Activated naive CD8-positive, alpha-beta T cell treated with anti-CD3 and anti-CD28 coated beads, Interleukin-2, amount 10 ng/mL, durations not matched to agents 7 days and 5 days (primary cell): ENCODE results near the gene AHSA1. TPM values are rescaled to one million over a fixed set of nuclear protein-coding genes. Genes with fewer than 3 reads are reported as not detected.

Experiments used
- ATAC-seq: fragments of 150-1000 bp; cut with Tn5 transposase; one replicate; pipeline ENCODE4 v1.10.0; 2021; ENCODE audit warnings: low read depth, moderate library complexity
- POLR2A ChIA-PET: fragments of 350-600 bp; sonication (Branson Sonifier 250); formaldehyde crosslinking; loops from one replicate; lab custom pipeline; 2021; ENCODE audit warnings: antibody characterized with exemption; lab: Charles Lee
- DNase-seq: peaks from one replicate; pipeline ENCODE4 v3.0.0; 2021
- H3K27ac Mint-ChIP-seq: one replicate; pipeline ENCODE4 v1.8.0; 2022; ENCODE audit warnings: mild to moderate bottlenecking, mixed read lengths
- H3K27me3 Mint-ChIP-seq: one replicate; pipeline ENCODE4 v1.8.0; 2022; ENCODE audit warnings: mild to moderate bottlenecking, moderate library complexity, mixed read lengths
- H3K36me3 Mint-ChIP-seq: one replicate; pipeline ENCODE4 v1.8.0; 2021; ENCODE audit warnings: mild to moderate bottlenecking, mixed read lengths
- H3K4me1 Mint-ChIP-seq: one replicate; pipeline ENCODE4 v1.8.0; 2021; ENCODE audit warnings: mixed read lengths
- H3K4me3 Mint-ChIP-seq: one replicate; pipeline ENCODE4 v1.8.0; 2022; ENCODE audit warnings: mild to moderate bottlenecking, moderate library complexity, mixed read lengths
- H3K9me3 Mint-ChIP-seq: one replicate; pipeline ENCODE4 v1.8.0; 2021; ENCODE audit warnings: mixed read lengths
- total RNA-seq, 2 experiments: library from RNA; stranded (reverse); gene quantifications; one replicate each; pipeline ENCODE4 v1.2.3, GENCODE V29; 2021

Gene AHSA1
- total RNA-seq, 2 experiments from 2014 or later, result 154 to 163 TPM

DNA sequence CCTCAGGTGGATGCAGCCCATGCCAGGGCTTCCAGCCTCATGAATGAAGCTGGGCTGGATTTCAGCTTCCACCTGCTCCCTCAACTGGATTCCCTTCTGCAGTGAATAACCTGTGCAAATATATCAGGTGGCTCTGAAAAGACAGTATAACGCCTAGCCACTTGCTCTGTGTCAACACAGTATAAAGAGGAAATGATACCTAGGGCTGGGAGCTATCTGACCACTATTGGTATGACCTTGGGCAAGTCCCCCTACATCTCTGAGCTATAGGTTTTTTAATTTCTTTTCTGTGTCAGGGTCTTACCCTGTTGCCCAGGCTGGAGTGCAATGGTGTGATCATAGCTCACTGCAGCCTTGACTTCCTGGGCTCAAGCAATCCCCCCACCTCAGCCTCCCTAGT, 20.9 kb downstream of the AHSA1 start:
- Mint-ChIP-seq H3K9me3 (no peaks in the 10 kb centered on the region), H3K4me1 (no peaks in the 10 kb centered on the region), H3K27me3 (no peaks in the 10 kb centered on the region), H3K4me3 (no peak overlapping the region), H3K36me3 (no peaks in the 10 kb centered on the region), H3K27ac (no peak overlapping the region)
- POLR2A ChIA-PET, result no interaction called here
- DNase-seq (no peak), ATAC-seq (no peak)

DNA sequence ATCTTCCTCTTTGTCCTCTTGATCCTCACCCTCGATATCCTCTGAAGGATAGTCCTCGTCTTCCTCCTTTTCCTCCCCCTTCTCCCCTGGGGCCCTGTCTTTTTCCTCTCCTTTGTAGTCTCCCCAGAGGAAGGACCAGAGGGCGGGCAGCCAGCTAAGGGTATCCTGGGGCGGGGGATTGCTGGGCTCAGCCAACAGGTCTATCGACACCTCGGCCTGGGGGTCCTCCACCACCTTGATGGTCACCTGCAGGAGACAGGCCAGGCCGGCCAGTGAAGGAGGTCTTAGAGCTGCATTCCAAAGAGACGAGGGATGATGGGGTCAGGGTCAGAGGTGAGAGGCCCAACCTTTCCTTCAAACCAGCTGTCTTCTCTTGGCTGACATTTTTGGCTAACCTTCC, 24.5 kb downstream of the AHSA1 start:
- Mint-ChIP-seq H3K9me3 (no peaks in the 10 kb centered on the region), H3K4me3 (no peak overlapping the region)
- POLR2A ChIA-PET, result no interaction called here

DNA sequence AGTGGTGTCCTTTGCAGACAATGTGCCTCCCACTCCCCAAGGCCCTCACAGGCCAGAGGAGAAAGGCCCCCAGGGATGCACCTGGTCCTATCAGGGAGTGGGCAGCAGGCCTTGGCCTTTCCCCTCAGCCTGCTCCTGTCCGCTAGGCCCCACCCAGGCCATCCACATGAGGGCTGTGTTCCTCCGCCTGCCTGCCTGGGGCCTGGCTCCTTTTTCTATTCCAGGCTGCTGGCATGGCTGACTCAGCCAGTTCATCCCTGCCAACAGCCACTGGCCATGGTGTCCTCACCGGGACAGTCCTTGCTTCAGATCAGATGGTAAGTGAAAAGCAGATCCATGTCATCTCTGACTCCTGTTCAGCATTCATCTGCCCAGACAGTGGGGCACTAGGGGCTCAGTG, 27.4 kb downstream of the AHSA1 start:
- H3K36me3 Mint-ChIP-seq, result no peaks in the 10 kb centered on the region
- H3K27ac Mint-ChIP-seq, result no peak overlapping the region
- ATAC-seq (no peak), DNase-seq (no peak)
- no peak overlapping the region for H3K4me3 Mint-ChIP-seq
- POLR2A ChIA-PET, result no interaction called here
- no peaks in the 10 kb centered on the region for H3K27me3 Mint-ChIP-seq
- H3K9me3 Mint-ChIP-seq, result no peaks in the 10 kb centered on the region
- H3K4me1 Mint-ChIP-seq, result no peaks in the 10 kb centered on the region

More for the DNA sequence above, 24.5 kb downstream of the AHSA1 start:
- H3K27ac Mint-ChIP-seq, result no peak overlapping the region
- H3K4me1 Mint-ChIP-seq, result no peaks in the 10 kb centered on the region
- ATAC-seq (no peak), DNase-seq (no peak)
- no peaks in the 10 kb centered on the region for H3K36me3 Mint-ChIP-seq
- no peaks in the 10 kb centered on the region for H3K27me3 Mint-ChIP-seq

DNA sequence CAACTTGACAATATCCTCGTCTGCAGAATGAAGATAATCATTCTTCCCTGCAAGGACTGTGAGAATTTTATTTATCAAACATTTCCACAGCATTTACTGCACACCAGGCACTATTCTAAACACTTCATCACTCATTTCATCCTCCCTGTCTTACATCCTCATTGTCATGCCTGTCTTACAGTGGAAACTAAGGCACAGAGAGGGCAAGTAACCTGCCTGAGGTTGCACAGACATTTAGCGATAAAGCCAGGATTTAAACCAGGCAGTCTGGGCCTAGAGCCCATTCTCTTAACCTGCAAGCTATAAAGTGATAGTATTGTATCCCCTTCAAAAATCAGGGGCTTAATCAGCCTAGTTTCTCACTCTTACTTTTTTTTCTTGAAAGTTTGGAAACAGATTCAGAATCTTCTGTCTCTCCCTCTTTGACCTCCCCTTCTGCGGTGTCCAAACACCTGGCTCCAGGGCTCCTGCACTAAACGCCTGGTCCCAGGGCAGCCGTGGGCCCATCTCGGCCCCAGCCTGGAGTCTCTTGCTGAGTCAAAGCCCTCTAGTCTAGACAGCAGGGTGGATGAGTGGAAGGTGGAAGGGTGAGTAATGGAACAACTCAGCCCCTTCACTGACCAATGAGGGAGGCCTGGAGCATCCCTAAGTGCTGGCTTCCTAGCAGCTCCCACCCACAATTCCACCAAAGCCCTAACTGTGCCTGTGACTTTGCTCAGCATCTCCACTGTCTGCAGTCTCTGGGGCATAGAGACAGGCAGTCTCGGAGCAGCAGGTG, 28.2 kb downstream of the AHSA1 start:
- Mint-ChIP-seq H3K36me3 (no peaks in the 10 kb centered on the region), H3K4me3 (no peak overlapping the region), H3K4me1 (no peaks in the 10 kb centered on the region), H3K27ac (no peak overlapping the region), H3K9me3 (no peaks in the 10 kb centered on the region), H3K27me3 (no peaks in the 10 kb centered on the region)
- POLR2A ChIA-PET, result no interaction called here
- ATAC-seq (no peak), DNase-seq (no peak)

DNA sequence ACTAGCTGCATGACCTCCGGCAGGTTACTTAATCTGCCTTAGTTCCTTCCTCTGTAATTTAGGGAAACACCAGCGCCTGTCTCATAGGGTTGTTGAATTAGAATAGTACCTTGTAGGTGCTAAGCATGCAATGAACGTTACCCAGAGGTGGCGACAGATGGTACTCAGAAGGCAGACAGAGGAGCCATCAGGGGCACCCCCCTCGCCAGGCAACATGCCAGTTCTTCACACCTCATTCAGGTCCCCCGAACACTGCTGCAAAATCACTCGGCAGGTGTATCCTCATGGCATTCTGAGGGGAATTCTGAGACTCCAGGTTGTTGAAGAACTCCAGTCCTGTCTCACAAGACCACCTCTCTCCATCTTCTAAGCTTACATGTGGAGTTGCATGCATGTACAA, 30.7 kb downstream of the AHSA1 start:
- POLR2A ChIA-PET, result no interaction called here
- Mint-ChIP-seq H3K27ac (no peak overlapping the region), H3K27me3 (no peaks in the 10 kb centered on the region), H3K4me3 (no peak overlapping the region), H3K36me3 (no peaks in the 10 kb centered on the region), H3K9me3 (no peaks in the 10 kb centered on the region), H3K4me1 (no peaks in the 10 kb centered on the region)
- DNase-seq (no peak), ATAC-seq (no peak)

DNA sequence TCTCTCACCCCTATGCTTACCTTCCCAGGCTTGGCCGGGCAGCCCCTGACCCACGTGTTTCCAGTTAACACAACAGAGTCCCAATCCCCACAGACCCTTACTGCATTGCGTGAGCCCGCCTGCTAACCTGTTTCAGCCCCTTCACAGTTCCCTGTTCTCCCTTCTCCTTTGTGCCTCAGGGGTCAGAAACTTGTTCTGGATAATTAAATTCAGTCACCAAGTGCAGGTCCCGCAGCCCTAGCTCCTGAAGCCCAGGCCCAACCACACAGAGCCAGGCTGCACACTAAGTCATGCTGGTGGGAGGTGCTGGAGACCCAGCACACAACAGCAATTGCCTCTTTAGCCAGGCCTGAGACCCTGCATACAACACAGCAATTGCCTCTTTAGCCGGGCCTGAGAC, 31.1 kb downstream of the AHSA1 start:
- DNase-seq, result no peak
- H3K4me3 Mint-ChIP-seq, result no peak overlapping the region
- H3K4me1 Mint-ChIP-seq, result no peaks in the 10 kb centered on the region
- no peak for ATAC-seq
- no peak overlapping the region for H3K27ac Mint-ChIP-seq
- POLR2A ChIA-PET, result no interaction called here
- H3K36me3 Mint-ChIP-seq, result no peaks in the 10 kb centered on the region
- H3K9me3 Mint-ChIP-seq, result no peaks in the 10 kb centered on the region
- H3K27me3 Mint-ChIP-seq, result no peaks in the 10 kb centered on the region

DNA sequence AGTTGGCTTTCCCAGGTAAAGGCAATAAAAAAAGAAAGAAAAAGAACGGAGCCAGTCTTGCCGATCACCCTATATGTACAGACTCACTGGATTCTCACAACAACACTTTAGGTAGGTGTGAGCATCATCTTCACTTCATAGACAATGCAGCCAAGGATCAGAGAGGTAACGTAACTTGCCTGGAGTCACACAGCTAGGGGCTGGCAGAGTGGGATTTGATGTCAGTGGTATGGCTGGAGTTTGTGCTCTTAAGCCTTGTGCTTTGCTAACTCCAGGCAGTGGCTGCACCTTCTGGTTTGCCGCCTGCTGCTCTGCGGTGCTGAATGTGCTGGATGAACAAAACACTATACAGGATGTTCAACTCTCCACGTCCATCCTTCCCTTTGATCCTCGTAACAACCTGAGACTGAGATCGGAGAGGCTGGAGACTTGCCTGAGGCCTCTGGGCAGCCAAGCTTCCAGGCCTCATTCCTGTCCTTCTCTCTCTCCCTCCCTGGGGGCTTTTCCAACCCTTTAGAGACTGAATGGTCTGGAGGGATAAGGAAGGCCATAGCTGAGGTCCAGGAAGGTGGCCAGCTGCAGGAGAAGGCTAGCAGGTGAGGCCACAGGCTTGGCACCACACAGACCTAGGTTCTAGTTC, 32.6 kb downstream of the AHSA1 start:
- Mint-ChIP-seq H3K27me3 (no peaks in the 10 kb centered on the region), H3K36me3 (no peaks in the 10 kb centered on the region), H3K4me1 (no peaks in the 10 kb centered on the region), H3K4me3 (no peak overlapping the region), H3K9me3 (no peaks in the 10 kb centered on the region), H3K27ac (no peak overlapping the region)
- POLR2A ChIA-PET, result no interaction called here
- DNase-seq (no peak), ATAC-seq (no peak)

DNA sequence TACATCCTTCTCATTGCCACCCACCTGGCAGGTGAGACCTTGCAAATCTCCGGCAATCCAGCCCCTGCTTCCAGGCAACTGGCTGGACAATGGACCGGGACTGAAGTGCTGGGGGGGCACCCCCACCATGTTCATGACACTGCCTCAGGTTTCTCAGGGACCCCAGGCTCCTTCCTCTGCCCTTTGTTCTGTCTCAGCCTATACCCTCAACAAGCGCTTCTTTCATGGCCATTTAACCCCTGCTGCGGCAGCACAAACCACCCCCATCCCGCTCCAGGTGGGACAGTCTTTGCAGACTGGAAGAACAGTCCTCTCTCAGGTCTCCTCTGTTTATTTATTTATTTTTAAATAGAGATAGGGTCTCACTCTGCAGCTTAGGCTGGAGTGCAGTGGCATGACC, 33.2 kb downstream of the AHSA1 start:
- H3K4me1 Mint-ChIP-seq, result no peaks in the 10 kb centered on the region
- no peak for ATAC-seq
- no peak overlapping the region for H3K4me3 Mint-ChIP-seq
- no peaks in the 10 kb centered on the region for H3K36me3 Mint-ChIP-seq
- peaks cover 4% of the 10 kb centered on the region for H3K27me3 Mint-ChIP-seq
- H3K9me3 Mint-ChIP-seq, result no peaks in the 10 kb centered on the region
- H3K27ac Mint-ChIP-seq, result no peak overlapping the region
- DNase-seq, result no peak
- POLR2A ChIA-PET, result no interaction called here

DNA sequence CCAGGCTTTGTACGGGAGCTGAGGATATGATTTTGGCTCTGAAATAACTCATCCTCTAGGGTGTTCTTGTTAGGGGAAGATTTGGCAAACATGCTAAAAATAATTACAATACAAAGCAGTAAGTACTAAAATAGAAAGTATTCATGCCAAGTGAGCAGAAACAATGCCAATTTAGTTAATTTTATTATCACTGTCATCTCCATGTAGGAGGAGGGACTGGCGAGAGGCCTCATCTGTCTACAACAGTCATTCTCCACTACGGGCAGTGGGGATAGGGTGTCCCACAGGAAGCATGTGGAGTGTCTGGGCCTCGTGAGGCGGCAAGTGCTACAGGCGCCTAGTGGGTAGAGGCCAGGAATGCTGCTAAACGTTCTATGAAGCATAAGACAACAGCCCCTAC, 37.4 kb downstream of the AHSA1 start:
- H3K9me3 Mint-ChIP-seq, result no peaks in the 10 kb centered on the region
- peaks cover 36% of the 10 kb centered on the region for H3K27me3 Mint-ChIP-seq
- ATAC-seq, result no peak
- POLR2A ChIA-PET, result no interaction called here
- peaks cover 3% of the 10 kb centered on the region for H3K4me1 Mint-ChIP-seq
- H3K4me3 Mint-ChIP-seq, result no peak overlapping the region
- H3K36me3 Mint-ChIP-seq, result no peaks in the 10 kb centered on the region
- no peak for DNase-seq
- no peak overlapping the region for H3K27ac Mint-ChIP-seq

DNA sequence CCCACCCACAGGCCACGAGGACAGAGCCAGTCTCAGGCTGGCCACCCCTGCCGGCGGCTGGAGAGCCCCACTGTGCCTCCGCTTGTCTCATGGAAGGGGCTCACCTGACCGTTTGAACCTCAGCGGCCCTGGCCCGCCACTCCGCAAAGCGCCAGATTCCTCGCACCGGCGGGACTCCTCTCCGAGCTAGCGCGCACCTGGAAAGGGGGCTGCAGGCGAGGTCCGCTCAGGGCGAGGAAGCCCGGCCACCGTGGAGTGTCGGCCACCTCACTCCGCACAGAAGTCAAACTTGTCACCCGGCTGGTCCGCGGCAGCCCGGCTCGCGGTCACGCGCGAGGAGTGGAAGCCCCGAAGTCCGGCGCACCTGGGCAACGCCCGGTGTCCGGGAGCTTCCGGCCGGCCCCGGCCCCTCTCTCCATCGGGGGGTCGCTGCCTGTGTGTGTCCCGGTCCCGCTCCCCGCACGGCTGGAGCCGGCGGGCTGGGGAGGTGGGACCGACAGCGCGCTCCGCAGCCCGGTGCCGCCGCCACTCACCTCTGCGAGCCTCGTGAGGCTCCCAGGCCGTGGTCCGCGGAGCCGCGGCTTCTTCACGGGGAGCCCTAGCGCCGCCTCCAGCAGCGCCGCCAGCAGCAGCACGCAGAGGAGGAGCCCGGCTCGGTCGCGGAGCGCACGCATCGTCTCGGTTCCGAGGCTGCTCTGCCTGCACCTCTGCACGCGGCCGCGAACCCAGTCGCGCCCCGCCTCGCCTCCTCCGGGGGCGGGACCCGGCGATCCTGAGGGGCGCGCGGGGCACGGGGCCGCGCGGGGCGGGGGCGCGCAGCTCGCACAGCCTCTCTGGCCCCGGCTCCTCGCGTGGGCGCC, 40.5 kb downstream of the AHSA1 start, which contains the start of gene ISM2:
Gene ISM2, minus strand, starts transcription at position 697 of the 860 bp plus-strand sequence. Its CDS starts 23 bp downstream, at position 674.
- ATAC-seq (peak; percentile 91), DNase-seq (peak; percentile 65)
- POLR2A ChIA-PET, result no interaction called here
- Mint-ChIP-seq H3K36me3 (no peaks in the 10 kb centered on the region), H3K27ac (no peak within 1 kb of the TSS), H3K4me3 (peak within 1 kb of the TSS; percentile 54), H3K9me3 (peaks cover 1% of the 10 kb centered on the region), H3K27me3 (peaks cover 48% of the 10 kb centered on the region), H3K4me1 (peaks cover 3% of the 10 kb centered on the region)

DNA sequence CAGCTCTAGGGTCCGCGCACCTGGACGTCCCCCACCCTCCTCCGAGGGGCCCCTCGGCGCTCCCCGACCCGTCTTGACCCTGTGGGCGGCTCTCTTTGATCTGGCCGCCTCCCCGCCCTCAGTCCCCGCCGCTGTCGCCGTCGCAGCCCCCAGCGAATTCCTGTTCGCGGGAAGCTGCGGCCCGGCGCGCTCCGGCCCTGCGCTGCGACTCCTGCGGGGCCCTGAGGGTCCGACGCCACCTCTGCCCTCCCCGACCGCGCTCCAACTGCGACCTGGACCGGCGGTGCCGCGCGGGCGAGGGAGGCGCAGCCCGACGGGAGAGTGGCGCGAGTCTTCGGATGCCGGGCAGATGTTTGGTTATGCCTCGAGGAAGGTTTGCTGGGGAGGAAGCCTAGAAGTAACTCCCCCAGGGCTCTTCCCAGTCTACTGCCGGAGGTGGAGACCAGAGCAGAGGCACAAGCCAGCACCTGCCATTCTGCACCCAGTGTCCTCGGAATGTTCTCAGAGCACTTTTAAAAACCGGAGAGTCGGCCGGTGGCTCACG, 41.2 kb downstream of the AHSA1 start:
- H3K27ac Mint-ChIP-seq, result no peak overlapping the region
- DNase-seq (peak; percentile 40), ATAC-seq (peak; percentile 20)
- peaks cover 1% of the 10 kb centered on the region for H3K9me3 Mint-ChIP-seq
- H3K27me3 Mint-ChIP-seq, result peaks cover 48% of the 10 kb centered on the region
- peak overlapping the region; percentile 40 for H3K4me3 Mint-ChIP-seq
- peaks cover 3% of the 10 kb centered on the region for H3K4me1 Mint-ChIP-seq
- no peaks in the 10 kb centered on the region for H3K36me3 Mint-ChIP-seq
- POLR2A ChIA-PET, result no interaction called here

DNA sequence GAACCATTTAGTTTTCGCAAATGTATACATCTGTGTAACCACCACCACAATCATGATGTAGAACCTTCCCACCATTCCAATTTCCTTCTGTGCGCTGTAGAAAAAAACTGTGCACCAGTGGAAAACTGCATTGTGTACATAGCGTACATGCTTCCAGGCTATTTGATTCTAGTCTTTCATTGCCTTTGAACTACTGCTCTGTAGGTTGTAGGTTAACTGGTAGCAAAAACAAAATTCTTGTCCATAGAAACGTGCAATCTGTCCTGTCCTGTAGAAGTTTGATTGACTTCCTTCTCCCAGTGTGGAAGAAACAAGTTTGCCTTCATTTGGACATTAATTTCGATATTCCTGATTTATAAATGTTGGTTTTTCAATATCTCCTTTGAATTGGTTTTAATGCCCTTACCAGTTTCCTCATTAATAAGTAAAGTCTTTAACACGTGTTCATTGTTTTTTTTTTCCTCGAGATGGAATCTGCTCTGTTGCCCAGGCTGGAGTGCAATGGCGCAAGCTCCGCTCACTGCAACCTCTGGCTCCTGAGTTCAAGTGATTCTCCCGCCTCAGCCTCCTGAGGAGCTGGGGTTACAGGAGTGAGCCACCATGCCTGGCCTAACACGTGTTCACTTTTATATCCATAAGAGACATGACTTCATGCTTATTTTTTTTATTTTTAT, 44.4 kb downstream of the AHSA1 start:
- Mint-ChIP-seq H3K9me3 (peaks cover 1% of the 10 kb centered on the region), H3K4me1 (peaks cover 3% of the 10 kb centered on the region), H3K36me3 (peaks cover 19% of the 10 kb centered on the region), H3K27ac (no peak overlapping the region), H3K27me3 (peaks cover 31% of the 10 kb centered on the region), H3K4me3 (no peak overlapping the region)
- POLR2A ChIA-PET, result no interaction called here
- ATAC-seq (no peak), DNase-seq (no peak)

DNA sequence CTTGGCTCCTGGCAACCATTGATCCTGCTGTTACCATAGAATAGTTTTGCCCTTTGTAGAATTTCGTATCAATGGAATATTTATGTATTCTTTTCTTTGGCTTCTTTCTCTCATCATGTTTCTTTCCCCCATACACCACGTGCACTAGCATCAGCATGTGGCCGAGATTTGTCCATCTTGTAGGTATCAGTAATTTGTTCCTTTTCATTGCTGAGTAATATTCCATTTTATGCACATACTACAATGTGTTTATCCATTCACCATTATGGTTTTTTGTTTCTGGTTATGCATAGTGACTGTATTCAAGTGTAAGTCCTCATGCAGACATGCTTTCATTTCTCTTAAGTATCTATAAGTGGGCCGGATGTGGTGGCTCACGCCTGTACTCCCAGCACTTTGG, 45.2 kb downstream of the AHSA1 start:
- no peaks in the 10 kb centered on the region for H3K4me1 Mint-ChIP-seq
- peaks cover 1% of the 10 kb centered on the region for H3K9me3 Mint-ChIP-seq
- no peak overlapping the region for H3K27ac Mint-ChIP-seq
- peaks cover 24% of the 10 kb centered on the region for H3K27me3 Mint-ChIP-seq
- ATAC-seq (no peak), DNase-seq (no peak)
- POLR2A ChIA-PET, result no interaction called here
- H3K4me3 Mint-ChIP-seq, result no peak overlapping the region
- peaks cover 26% of the 10 kb centered on the region for H3K36me3 Mint-ChIP-seq
